HEK293T (cell line): ENCODE results near the gene SURF2.

Experiments used
- BHLHE40 ChIP-seq: fragments of 450-650 bp; IDR thresholded peaks from 2 replicates; pipeline ENCODE4 v1.6.1; 2016; ENCODE audit warnings: mild to moderate bottlenecking, moderate library complexity, borderline replicate concordance
- ELF4 ChIP-seq: fragments of 450-650 bp; IDR thresholded peaks from 2 replicates; pipeline ENCODE4 v1.6.1; 2017; ENCODE audit warnings: antibody characterized with exemption
- FOXA1 ChIP-seq: fragments of 450-650 bp; IDR thresholded peaks from 2 replicates; pipeline ENCODE4 v1.6.1; 2016; ENCODE audit warnings: mild to moderate bottlenecking
- FOXK2 ChIP-seq: fragments of 450-650 bp; IDR thresholded peaks from 2 replicates; pipeline ENCODE4 v1.6.1; 2016; ENCODE audit warnings: mild to moderate bottlenecking
- NFRKB ChIP-seq: fragments of 450-650 bp; IDR thresholded peaks from 2 replicates; pipeline ENCODE4 v1.6.1; 2016; ENCODE audit warnings: mild to moderate bottlenecking, moderate library complexity
- SP1 ChIP-seq: fragments of 450-650 bp; IDR thresholded peaks from 2 replicates; pipeline ENCODE4 v1.6.1; 2017
- SUZ12 ChIP-seq: fragments of 450-650 bp; IDR thresholded peaks from 2 replicates; pipeline ENCODE4 v1.6.1; 2016; ENCODE audit warnings: mild to moderate bottlenecking

GRCh38 chr9:133383438-133383837 is 27.1 kb downstream of the SURF2 start:
- TF ChIP-seq FOXK2 (no peak), BHLHE40 (no peak), SP1 (no peak), NFRKB (no peak), SUZ12 (no peak), FOXA1 (no peak), ELF4 (no peak)
